Measurements from ENCODE around the gene TMEM115. TPM values are rescaled to one million over a fixed set of nuclear protein-coding genes. Genes with fewer than 3 reads are reported as not detected.

Gene TMEM115
- total RNA-seq, 4 donors from 2014 or later, result 30.5 to 44.5 (median 41.2) TPM

DNA sequence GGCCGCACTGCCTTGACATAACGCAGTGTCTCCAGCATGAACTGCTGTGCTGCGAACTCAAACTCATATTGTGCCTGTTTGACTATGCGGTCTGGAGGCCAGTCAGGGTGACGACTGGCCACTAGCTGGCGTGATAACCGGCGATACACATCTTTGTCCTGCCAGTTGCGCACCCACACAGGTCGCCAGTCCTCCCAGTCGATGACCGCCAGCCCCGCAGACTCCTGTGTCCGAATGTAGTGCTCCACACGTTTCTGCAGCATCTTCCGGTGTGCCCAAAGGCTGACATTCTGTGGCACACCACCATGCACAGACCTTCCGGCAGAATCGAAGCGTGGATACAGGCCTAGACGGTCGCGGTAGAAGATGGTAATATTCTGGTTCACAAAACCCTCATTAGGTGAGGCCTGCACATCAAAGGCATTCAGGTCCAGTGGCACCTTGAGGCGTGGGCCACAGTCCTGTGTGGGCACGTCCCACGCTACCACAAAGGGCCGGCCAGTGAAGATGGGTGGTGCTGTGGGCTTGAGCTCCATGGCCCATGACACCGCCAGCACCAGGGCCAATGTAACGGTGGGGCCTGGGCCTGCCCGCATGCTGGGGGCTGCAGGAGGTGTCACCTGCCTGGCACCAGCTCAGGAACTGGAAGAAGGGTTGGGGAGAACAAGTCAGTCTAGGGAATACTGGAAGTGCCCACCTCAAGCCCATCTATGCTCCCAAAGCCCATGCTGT, 39.3 kb downstream of the TMEM115 start:
- TF ChIP-seq CTCF (IDR thresholded peaks at IDR 0.05; ENCODE audit: low read depth), result no peak

- no peak for TF ChIP-seq CTCF (IDR thresholded peaks at IDR 0.05; ENCODE audit: low read depth)
These were observed 40.0 kb downstream of the TMEM115 start for GRCh38 chr3:50319181-50319893.

DNA sequence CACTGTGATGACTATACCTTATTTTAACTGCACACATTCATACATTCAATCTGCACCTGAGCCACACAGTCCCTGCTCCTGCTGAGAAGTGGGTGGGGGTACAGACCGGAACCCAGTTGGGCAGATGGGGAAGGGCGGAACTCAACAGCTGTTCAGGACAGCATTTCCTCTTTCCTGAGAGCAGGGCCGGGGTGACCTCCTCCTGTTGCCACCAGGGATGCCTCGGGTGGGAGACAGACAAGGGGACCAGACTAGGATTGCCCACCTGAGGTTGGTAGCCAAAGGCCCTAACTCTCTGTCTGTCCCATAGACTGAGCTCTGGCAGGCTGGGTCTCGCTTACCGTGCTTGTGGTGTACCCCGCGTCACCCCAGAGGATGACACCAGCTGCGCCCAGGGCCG, 40.7 kb downstream of the TMEM115 start:
- no peak for TF ChIP-seq CTCF (IDR thresholded peaks at IDR 0.05; ENCODE audit: low read depth)

GRCh38 chr3:50318163-50318562, 41.2 kb downstream of the TMEM115 start:
- no peak for TF ChIP-seq CTCF (IDR thresholded peaks at IDR 0.05; ENCODE audit: low read depth)

DNA sequence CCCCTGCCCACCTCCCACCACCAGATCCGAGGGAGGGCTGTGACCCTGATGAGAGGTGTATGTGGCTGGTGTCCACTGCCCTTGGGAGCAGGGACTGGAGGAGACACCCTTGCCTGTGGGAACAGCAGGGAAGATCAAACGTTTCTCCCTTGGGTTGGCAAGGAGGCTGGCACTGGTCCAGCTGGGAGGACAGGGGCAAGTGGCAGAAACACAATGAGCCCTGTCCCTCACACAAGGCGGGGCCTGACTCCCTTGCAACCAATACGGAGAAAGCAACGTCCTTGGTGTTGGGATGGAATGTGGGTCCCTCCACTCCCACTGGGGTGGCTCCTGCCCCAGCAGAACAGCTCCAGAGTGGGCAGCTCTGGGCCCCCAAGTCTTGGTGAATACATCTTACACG, 42.0 kb downstream of the TMEM115 start:
- no peak for TF ChIP-seq CTCF (IDR thresholded peaks at IDR 0.05; ENCODE audit: low read depth)

DNA sequence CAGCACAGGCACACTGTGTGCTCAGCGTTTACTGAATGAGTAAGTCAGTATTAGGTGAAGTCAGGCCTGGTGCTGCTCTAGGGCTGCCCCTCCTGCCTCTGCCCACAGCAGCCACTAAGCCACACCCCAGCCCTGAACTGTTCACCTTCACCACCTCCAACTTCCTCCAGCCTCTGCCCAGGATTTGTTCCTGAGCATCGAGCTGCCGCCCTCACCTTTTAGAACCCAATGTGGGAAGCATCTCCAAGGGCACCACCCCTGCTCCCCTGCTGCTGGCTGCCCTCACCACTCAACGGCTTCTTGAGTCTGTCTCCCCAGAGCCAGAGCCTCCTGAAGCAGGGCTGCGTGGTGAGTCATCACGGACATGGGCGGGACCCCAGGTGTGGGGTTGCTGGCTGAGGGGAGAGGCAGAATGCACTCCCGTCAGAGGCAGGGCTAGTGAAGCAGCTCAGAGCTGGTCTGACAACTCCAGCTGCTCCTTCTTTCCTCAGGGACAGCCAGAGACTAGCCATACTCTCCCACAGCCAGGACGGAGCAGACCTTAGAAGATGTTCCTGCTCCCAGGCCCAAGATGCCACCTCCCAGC, 42.6 kb downstream of the TMEM115 start:
- TF ChIP-seq CTCF (IDR thresholded peaks at IDR 0.05; ENCODE audit: low read depth), result no peak

DNA sequence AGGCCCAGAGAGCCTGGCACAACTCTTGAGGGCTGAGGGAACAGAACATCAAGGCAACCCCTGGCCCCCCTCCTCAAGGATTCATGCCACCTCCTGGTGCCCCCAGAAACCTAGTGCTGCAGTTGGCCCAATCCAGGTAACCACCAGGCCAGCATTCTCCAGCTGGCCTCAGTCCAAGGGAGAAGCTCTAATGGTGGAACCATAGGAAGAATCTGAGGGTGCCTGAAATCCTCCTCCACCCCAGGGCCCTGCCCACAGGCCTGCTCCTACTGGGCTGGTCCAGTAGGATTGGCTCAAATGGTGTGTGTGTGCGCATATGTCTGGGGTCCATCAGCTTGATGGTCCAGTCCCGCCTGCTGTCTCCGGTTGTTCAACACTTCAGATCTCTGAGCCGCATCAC, 44.5 kb downstream of the TMEM115 start:
- no peak for TF ChIP-seq CTCF (IDR thresholded peaks at IDR 0.05; ENCODE audit: low read depth)

Data from subcutaneous adipose tissue (tissue), 4 donors.